GM23248 (cell line): ENCODE measurements around the gene CENPM.

ENCODE experiments used
- EZH2 ChIP-seq: fragments of 200-600 bp; sonication (generic); IDR thresholded peaks from 2 replicates; pipeline ENCODE4 v1.6.1; 2018; ENCODE audit warnings: antibody characterized with exemption, mild to moderate bottlenecking; ENCODE audit not compliant: insufficient read depth, poor library complexity, severe bottlenecking
- EZH2phosphoT487 ChIP-seq: fragments of 200-600 bp; sonication (generic); IDR thresholded peaks from 2 replicates; pipeline ENCODE4 v1.6.1; 2018; ENCODE audit warnings: antibody characterized with exemption, moderate library complexity, mild to moderate bottlenecking, low read depth; ENCODE audit not compliant: insufficient read depth

GRCh38 chr22:41957941-41958556, 11.1 kb upstream of the CENPM start:
- TF ChIP-seq EZH2 = no peak
- no peak for TF ChIP-seq EZH2phosphoT487
